HT1080 (cell line): Measurements from ENCODE around the gene TNIK. TPM values are rescaled to one million over a fixed set of nuclear protein-coding genes. Genes with fewer than 3 reads are reported as not detected.

Experiments used
- DNase-seq: peaks from one replicate; pipeline ENCODE4 v3.0.0-alpha.2; 2015; ENCODE audit warnings: low read depth
- total RNA-seq: library from RNA; depleted of rRNA; stranded (reverse); fragments of >200 nt; shearing (Covaris generic); gene quantifications from 2 replicates; pipeline ENCODE4 v1.2.3, GENCODE V29; 2014

The TNIK gene
- total RNA-seq, 1 experiment from 2014 or later, result 16.1 TPM

DNA sequence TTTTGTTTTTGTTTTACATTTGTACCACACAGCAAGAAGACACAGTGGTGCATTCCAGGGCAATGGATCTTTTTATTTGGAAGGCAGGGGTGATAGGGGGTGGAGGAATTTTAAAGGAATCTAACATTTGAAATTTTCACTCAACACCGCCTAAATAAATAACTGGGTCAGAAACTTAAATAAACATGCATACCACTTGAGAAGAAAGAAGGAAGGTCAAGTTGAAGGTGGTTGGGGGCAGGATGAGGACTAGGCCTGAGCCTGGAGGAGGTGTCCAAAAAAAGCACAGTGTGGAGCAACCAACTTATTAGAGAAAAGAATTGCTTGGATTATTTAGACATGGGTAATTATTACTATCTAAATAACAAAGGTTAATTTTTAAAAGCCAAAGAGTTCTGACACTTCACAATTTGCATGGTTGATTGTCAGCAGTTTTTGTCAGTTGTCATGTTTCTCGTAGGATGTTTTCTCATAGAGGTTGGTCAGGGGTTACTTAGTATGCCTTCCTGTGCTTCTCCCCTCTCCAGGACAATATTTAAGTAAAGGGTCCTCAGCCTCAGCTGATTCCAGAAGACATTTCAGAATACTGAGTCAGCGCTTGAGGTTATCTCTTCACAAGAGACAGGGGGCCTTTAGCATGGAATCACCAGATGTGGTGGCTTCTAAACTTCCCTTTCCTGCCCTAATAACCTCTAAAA, 260.0 kb downstream of the TNIK start:
- peak; percentile 53 for DNase-seq

DNA sequence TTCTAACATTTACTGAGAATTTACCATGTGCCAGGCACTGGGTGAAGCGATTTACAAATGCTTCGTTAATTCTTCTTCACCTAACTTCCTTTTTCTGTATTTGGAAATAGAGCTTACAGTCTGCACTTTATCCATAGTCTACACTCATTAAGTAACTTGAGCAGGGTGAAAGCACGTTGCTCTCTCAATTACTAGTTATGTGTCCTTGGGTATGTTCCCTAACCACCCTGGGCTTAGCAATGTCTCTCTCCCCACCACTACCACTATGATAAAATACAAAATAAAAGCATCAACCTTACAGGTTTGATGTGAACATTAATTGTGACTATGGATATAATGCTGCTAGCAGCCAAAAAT, 260.8 kb downstream of the TNIK start:
- DNase-seq, result no peak

DNA sequence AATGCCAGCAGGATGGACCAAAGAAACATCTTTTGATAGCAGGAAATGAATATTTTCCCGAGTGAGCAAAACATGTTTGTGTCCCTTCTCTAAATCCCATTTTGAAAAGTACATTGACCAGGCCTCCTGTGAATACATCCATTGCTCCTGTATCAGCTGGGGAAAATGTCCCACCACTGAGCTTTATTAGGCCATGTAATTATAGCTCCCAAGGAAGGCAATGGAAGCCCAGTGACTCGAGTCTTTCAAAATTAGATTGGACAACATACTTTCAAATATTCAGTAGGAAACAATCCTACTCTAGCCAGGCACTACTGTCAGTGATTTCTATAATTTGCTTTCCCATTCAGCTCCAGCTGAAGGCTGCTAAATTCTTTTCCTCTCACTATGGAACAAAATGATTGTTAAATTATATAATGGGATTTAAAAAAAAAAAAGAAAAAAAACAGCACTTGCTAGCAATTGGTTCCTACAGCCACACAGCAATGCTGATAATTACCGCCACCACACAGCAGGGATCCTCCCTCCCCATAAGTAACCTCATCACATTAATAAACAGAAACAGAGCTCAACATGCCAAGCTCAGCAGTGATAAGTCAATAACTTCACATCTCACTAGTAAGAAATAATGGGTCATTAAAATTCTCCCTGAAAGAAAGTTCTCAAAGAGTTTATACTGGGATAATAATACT, 261.3 kb downstream of the TNIK start:
- DNase-seq, result no peak

DNA sequence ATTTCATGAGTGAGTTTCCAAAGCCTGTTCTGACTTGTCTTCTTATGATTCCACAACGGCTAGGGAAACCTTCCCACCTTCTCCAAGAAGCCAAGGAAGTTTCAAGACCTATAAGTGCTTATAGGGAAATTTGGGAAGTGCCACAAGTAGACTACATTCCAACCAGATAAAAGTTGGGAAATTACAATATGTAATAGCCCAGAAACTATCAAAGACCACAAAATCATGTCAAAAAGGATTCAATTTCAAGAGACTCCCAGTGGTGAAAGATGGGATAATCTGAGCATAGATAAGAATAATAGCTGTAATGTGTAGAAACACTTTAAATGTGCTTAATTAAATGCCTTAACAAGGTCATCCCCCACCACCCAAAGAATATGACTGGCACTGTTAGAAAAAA, 264.5 kb downstream of the TNIK start:
- no peak for DNase-seq

DNA sequence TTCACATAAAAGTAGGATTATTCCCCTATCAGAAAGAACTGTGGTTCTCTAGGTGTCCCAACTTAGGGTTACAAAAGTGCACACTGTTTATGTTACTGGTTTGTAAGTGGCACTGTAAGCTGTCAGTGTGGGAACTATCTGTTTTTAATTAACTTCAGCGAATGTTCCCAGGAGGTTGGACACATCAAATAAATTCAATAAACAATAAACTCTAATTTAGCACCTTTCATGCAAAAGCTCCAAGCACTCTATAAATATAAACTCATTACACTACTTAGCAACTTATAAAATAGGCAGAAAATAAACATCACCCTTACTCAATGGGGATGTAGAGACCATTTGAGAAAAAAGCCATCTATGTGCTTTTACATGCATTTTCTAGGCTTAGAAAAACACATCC, 265.2 kb downstream of the TNIK start:
- no peak for DNase-seq

DNA sequence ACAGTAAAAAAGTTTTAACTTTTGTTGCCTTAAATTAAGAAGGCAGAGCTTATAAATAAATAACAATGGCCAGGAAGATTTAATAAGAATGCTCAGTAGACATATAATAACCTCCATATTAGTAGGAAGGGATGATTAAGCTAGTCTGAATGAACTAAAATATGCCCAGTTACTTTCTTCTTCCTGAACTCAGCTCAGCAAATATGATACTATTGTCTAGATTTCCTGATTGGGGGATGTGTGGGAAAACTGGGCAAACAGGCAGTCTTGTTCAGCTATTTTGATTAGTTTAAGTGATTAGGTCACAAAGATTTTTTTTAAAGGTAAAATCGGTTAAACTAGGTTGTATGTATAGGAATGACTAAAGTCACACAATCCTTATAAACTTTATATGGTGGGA, 266.5 kb downstream of the TNIK start:
- DNase-seq, result peak; percentile 69

DNA sequence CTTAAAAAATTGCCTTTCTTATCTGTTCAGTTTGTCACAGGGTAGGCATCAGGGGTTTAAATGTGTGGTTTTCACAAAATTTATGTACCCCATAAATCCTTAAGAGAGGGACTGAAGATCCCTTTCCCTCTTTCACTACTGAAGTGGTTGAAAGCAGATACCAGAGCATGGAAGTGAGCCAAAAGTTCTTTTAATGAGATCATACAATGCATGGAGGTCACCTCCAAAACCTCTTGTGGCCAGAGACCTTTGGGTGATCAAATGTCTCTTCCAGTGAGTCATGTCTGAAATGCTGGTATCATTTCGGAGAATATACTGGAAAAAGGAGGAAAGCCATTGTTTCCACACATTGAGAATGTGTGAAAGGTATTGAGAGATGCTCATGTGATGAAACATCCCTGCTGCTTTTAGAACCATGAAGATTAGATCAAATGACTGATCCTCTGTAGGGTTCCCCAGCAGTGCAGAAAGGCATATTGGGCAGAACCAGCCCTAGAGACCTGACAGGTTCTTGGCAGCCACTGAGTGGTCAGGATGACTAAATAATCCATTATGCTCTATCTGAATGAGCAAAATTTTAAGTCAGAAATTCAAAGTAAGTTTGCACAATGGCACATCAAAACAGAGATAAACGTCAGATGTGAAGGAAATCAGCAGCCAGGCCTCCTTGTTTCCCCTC, 267.9 kb downstream of the TNIK start:
- peak; percentile 100 for DNase-seq

DNA sequence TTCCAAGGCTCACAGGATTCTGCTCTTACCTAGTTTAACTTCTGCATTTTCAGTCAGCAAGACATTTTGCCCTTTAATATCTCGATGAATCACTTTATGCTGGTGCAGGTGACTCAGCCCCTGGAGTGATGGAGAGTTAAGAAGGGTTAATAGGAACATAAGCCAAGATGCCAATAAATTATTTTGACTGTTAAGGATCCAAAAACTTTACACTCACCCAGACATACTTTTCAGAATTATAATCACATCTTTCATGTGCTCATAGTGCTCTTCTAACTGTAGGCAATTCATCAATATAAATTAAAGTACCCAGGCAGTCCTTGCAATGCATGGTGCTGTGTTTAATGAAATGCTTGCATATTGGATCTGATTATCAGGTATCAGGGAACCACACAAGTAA, 269.5 kb downstream of the TNIK start:
- peak; percentile 82 for DNase-seq

DNA sequence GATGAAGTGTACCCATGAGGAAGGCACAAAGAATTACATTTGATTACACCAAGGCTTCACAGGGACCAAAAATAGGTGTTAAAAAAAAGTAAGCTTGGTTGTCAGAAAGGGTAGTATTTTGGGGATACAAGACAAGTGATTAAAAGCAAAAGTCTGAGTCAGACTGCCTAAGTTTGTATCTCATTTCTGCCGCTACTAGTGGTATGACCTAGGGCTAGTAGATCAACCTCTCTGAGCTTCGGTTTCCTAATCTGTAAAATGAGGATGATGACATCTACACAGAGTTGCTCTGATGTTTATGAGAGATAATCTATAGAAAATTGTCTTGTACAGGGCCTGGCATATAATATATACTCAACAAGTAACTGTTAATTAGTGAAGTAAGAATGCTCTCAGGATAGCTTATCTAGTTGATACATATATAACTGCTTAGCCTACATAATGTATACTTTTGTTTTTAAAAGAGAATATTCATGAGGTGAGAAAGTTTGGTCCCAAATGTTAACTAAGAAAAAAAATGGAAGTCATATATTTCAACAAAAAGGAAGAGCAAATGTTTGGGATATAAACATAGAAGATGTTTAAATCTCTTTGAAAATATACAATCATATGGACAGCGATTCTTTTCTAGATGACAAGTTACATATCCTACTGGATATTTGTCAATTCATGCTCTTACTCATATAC, 270.7 kb downstream of the TNIK start:
- DNase-seq, result no peak

DNA sequence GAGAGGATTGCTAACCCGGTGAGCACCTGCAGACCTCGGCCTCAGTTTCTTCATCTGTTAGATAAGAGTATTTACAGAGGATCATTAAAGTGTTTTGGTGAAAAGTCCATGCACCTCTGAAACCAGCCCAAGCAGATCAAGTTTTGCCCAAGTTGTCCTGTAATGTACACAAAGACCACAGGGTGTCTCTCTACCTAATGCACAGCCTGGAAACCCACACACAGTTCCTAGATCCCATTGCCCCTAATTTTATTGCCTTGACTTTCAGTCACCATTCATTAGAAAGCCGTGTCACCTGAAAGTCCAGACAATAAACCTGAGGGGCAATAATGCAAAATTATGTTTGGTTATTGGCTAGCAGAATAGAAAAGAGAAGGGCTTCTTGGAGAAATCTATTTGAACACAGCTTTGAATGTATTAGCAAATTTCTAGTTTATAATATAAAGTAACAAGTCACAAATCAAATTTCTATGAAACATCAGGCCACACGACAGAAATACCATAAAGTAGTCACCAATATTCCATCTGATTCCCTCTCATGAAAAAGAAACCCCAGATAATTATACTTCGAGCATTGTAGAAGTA, 272.4 kb downstream of the TNIK start:
- peak; percentile 56 for DNase-seq

DNA sequence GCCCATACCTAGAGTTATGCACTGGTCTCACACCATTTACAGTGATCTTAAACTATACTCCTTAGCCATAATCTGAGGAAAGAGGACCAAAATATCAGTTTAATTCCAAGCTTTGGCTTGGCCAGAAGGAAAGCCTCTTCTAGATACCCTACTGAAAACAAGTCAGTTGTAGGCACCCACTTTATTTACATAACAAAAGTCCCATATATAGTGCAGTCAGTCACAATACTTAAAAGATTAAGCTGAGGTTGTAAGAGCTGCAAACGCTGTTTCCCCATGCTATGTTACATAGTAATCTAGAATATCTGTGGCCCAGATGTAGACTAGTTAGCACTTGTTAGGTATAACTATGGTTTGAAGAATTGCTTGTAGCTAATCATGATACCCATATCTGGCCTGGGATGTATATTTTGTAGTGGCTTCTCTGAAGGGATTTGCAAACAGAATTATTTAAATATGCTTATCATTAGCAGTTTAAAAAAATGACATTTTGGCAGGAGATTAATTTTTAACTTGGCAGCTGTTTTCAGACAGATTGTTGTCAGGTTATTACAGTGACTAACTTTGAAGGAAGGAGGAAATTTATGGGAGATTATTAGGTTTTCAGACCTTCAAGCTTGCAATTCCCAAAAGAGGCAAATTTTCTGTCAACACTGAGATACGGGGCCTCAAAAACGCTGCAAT, 273.2 kb downstream of the TNIK start:
- no peak for DNase-seq

DNA sequence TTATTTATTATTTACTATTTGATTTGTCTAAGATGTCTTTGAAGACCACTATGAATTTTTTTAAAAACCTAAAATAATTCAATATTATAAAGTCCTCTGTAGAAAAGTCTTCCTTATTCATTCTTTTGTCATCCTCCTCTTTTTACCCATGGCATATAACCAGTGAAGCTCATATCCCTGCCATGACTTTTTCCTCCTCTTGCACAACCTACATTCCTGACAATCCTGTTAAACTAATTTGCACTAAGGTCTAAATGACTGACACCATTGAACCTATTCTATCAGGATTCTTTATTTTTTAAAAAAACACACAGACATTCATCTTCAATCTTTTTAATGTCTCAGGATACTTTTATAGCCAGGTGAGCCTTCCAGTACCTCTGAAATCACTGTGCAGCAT, 273.8 kb downstream of the TNIK start:
- DNase-seq, result no peak

DNA sequence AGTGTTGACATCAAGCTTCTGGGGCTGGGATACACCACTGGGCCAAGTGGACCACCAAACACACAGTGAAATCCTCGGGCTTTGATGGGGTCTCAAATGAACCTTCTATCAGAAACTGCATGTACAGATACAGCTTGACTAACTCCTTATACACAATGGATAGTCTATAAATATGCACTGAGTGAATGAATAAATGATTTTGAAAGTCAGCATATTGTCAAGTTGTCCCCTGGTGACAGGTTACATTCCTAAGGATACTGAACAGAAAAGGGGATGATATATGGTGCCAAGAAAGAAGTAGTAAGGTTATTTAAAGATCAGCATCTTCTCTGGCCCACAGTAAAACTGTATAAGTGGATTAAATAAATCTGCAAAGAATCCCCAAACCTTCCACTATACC, 274.2 kb downstream of the TNIK start:
- no peak for DNase-seq

DNA sequence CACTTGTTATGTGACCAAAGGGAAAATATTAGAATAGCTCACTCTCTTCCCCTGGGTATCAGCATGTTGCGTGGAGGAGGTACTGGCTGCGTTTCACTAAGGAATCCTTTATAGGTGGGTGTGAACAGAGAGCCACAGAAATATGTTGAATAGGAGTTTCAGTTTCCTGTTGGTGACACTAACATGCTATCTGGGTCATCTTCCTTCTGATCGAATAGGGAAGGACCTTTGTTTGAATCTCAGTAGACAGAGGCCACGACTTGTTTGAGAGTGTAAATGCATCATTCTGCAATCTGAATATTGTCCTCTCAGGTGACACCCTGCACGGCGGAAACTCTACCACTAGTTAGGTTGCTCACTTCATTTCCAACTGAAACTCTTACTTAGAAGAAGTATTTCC, 275.8 kb downstream of the TNIK start:
- DNase-seq, result no peak

DNA sequence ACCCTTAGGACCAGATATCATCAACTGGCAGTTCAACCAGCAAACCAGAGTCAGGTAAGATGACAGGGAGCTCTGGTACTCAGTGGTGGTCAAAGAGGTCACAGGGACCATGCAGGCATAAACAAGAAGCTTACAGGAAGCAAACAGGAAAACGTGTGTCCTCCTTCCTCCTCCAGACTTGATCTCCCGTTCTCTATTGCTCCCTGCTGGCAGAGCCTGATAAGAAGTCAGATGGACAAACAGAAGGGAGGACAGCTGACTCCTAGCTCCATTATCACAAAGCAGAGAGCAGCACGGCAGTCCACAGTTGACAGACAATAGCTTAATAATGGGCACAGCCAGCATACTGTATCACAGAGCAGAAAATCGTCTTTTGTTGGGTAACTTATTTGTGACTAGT, 277.2 kb downstream of the TNIK start:
- DNase-seq, result no peak

DNA sequence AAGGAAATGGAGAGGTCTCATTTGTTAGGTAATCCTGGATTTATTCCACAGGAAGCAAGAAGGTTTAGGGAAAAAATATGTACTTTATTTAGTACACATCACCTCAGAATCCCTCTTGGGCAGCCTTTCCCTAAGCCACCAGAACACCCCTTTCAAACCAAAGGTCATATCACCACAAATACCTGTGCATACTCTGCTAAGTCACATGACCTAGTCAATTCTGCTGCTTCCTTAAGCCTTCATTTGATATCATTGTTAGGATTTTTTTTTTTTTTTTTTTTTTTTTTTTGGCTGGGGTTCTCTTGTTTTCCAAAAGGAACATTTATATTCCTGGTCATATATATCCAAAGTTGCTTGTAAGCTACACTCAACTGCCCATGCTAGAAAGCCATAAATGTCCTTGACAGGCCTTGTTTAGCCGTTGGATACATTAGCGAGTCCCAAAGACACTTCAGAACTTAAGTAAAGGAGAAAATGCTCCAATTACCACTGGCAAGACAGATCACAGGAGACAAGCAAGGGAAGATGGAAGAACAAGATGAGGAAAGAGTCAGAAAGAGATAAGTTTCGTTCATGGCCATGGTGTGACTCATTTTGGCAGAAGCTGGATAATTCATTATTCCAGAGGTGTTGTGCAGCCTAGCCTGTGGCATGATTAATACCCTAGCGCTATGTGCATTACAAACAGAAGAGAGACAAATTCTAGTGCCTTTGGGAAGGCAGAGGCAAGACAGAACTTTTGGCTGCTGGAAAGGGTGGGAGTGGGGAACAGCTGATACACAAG, 278.1 kb downstream of the TNIK start:
- peak; percentile 50 for DNase-seq

DNA sequence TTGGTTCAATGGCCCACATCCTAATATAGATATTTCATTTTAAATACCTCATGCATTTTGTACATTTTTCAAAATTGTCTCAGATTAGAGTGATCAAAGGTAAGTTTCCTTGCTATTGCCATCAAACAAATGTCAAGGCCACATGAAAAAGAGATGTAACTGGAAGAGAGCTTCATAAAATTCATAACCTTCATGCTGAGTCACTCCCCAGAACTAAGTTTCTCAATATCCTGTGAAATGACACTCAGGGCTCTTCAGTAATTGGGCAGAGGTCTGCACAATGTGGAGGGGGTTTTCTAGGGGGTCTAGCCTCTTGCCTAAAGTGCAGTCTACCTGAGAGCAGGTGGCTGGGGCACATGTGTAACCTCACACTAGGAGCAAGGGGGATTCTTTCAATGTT, 281.5 kb downstream of the TNIK start:
- DNase-seq, result peak; percentile 28

DNA sequence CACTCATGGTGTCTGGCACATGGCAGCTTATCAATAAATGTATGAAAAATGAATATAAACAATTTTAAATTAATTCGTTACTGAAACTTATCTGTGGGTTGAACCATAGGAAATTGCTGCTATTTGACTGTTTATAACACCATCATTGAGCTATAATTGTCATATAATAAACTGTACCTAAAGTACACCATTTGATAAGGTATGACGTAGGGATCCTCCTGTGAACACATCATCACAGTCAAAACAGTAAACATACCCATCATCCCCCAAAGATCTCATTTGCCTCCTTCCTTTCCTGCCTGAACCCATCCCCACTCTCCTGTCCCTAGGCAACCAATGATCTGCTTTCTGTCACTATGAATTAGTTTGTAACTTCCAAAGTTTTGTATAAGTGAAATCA, 282.7 kb downstream of the TNIK start:
- no peak for DNase-seq

DNA sequence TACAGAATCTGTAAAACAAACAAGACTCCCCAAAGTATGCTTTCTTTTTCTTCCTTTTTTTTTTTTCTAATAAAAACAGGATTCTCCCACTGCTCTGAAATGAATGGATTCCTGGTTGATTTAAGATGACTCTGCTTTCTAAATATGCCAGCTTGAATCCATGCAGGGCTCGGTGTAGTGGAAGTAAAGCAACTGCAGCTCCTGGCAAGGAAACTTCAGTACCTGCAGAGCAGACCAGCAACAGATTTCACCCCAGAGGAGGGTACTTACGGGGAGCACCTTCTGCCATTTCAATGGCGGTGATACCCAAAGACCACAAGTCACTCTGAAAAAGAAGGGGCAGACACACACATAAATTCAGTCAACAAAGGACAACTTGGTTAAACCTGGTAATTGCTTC, 283.1 kb downstream of the TNIK start:
- no peak for DNase-seq

DNA sequence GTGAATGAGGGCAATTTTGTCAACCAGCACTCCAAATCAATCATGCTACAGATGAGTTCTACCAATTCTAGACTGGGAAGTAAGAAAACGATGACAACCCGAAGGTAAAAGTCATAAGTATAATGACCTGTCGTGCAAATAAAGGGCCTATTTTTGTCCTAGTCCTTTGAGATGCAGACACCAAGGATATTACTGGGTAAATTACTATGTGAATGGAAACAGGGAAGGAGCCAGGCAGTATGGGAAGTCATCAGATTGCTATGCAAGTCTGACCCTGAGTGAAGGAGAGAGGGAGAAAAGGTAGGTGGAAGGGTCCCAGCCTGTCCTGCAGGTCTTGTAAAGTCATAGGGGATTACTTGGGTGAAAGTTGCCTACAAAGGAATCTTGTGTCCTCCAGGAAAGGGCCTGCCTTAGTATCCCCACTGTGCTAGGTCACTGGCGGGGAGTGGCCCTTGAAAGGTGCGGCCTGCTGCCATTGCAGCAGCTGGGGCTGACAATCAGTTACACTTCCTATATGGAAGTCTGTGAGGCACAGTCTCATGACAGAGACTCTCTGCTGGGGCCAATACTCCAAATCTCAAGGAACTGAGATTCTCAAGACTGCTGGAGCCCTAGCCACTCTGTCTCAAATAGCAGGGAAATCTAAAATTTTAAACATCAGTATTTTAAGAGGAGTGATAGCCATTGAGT, 283.8 kb downstream of the TNIK start:
- DNase-seq, result no peak
